ENCODE data around the gene NONO.
"Not testable (repeated sequence)": the region's sequence is repeated elsewhere in the genome, so short reads cannot be mapped to it uniquely, and the experiment has no call there.

NONO gene

DNA sequence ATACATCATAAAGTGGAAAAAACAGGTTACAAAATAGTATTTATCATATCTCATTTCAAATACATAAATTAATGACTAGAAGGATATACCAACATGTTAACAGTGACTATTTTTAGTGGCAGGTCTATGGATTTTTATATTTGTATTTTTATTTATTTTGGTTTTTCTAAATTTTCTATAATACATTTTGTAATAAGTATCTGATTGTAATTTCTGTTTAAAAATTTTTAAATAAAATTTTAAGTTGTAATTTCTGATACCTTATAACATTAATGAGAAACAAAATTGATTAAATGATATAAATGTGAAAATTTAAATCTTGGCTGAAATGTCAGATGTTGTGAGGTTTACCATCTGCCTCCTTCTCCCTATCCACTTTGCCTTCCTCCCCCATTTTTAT lies 2.5 kb downstream of the NONO start:
- no peak for DNase-seq (ENCODE audit: low read depth)

DNA sequence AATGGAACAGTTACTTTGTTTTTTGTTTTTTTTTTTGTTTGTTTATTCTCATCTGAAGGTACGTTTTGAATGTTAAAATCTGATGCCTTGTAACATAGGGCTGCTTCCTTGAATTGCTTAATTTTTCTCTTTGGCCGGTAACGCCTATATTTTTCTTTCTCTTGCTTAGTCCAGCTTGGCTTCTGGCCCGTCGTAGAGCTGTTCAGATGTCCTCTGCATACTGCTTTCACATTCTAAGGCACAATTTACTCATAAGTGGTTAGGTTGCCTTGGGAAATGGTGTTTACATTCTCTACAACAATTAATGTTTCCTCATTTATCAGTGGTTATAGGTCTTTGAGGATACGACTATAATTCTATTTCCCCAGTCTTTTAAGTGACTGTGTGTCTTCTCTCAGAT lies 7.9 kb downstream of the NONO start:
- no peak for DNase-seq (ENCODE audit: low read depth)

DNA sequence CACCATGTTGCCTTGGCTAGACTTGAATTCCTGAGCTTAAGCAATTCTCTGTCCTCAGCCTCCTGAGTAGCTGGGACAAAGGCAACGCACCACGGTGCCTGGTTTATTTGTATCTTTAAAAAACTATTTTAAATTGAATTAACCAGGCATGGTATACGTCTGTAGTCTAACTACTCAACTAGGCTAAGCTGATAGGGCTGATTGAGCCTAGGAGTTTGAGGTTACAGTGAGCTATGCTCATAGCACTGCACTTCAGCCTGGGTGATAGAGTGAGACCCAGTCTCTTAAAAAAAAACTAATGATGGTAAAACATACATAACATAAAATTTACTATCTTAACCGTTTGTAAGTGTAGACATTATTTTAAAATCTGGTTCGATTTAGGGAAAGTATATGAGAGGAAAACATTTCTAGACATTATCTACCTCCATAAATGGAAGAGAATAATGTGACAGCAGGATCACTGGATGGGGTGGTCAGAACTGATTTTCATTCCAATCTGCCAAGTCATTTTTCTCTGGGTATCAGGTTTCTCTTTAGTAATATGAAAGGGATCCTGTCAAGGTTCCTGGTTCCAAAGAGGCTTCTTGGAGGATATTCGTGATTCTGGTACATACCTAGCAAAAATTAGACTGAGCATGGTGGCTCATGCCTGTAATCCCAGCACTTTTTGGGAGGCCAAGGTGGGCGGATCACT lies 9.4 kb downstream of the NONO start:
- peak; percentile 20 for DNase-seq (ENCODE audit: low read depth)

DNA sequence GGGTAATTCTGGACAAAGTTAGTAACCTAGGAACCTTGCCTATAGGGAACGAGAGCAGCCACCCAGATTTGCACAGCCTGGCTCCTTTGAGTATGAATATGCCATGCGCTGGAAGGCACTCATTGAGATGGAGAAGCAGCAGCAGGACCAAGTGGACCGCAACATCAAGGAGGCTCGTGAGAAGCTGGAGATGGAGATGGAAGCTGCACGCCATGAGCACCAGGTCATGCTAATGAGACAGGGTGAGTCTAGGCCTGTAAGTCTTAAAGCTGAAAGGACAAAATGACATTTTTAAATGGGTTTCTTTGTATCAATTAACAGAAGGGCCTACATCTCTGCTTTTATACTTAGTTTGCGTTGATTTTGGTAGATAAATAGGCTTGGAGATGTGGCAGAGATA lies 13.4 kb downstream of the NONO start:
- no peak for DNase-seq (ENCODE audit: low read depth)

DNA sequence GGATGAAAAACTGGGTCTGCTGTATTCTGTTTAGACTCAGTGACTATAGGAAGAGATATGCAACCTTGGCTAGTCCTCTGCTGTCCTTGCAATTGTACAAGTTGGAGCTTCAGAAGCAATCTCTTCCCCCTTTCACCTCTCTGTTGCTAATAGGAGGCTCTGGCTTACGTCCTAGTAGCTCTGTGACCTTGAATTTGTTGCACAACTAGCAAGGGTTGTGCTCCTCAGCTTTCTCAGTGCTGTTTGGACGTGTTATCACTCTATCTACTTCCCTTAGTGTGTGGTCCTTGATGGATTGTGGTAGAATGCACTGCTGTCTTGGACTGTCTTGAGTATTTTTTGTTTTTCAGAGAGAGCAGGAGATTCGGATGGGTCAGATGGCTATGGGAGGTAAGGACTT lies 14.7 kb downstream of the NONO start:
- DNase-seq (ENCODE audit: low read depth): no peak

DNA sequence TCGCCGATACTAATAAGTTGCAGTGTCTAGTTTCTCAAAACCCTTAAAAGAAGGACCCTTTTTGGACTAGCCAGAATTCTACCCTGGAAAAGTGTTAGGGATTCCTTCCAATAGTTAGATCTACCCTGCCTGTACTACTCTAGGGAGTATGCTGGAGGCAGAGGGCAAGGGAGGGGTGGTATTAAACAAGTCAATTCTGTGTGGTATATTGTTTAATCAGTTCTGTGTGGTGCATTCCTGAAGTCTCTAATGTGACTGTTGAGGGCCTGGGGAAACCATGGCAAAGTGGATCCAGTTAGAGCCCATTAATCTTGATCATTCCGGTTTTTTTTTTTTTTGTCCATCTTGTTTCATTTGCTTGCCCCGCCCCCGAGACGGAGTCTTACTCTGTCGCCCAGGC lies 16.6 kb downstream of the NONO start:
- not testable (repeated sequence) for DNase-seq (ENCODE audit: low read depth)

DNA sequence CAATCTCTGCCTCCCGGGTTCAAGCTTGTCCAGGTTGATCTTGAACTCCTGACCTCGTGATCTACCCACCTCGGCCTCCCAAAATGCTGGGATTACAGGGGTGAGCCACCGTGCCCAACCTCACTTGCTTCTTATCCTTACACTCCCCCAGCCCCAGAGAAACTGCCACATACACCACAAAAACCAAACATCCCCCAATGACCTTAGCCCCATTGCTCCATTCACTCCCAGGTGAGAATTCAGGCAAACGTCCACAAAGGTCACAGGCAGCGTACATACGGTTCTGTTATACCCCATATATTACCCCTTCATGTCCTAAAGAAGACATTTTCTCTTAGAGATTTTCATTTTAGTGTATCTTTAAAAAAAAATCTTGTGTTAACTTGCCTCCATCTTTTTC lies 17.1 kb downstream of the NONO start:
- not testable (repeated sequence) for DNase-seq (ENCODE audit: low read depth)

DNA sequence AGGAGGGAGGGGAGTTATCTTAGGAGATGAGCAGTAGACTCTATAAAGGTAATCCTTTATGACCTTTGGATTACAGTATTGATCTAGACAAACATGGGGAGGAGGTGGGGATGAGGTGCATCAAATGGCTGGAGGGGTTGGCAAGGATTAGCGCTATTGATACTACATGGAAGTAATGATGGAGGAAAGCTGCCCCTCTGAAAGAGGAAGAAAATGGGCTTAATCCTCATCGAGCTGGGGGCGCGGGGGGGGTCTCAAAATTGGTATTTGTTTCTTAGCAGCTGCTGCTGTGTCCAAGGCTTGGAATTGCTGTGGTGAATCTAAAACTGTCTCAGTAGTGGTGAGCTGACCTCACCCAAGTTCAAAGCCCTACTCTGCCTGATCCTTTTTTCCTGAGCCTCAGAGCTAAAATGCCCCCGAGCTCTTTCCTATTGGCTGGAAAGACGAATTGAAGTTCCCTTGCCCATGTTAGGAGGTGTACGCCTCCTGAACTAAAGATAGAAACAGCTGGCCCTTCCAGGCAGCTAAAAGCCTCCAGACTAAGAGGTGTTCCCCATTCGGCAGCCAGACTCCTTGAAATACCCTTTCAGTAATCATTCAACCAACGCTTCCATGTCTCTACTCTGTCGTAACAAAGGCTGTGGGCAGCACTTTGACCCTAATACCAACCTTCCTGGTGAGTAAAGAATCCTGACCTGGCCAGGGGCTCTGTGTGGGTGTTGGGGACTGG lies 17.9 kb downstream of the NONO start, which contains the start of gene ITGB1BP2:
TSS of gene ITGB1BP2 (plus strand) at position 556 of the 730 bp plus-strand sequence. CDS start at position 613, 57 bp downstream.
- DNase-seq (ENCODE audit: low read depth): peak; percentile 10

DNA sequence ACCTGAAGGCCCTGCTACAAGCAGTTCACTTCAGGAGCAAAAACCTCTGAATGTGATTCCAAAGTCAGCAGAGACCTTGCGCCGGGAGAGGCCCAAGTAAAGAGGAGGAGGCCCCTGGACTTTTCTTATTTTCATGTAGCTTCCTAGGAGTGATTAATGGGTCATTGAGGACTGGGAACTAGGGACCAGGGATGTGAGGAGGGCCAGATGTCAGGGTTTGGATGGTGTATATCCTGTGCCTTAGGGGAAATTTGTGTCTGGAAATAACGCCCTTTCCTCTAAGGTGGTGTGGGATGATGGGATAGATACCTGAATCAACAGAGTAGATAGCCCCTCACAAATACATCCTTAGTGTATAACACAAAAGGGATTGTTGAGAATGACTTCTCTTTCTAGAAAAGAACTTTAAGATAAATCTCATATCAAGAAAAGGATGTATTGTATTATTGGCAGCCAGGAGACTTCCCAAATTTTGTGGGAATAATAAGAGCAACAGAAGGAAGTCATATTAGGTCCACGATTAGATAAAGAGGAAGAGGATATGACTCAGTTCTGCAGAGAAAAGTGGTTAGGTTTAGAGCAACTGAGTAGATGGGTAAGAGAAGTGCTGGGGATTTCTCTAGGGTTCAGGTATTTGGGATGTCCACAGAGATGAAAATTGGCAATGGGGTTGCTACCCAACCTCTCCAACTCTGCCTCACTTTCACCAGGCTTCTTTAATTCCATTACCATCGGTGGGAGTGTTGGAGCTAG lies 19.2 kb downstream of the NONO start:
- DNase-seq (ENCODE audit: low read depth): no peak

DNA sequence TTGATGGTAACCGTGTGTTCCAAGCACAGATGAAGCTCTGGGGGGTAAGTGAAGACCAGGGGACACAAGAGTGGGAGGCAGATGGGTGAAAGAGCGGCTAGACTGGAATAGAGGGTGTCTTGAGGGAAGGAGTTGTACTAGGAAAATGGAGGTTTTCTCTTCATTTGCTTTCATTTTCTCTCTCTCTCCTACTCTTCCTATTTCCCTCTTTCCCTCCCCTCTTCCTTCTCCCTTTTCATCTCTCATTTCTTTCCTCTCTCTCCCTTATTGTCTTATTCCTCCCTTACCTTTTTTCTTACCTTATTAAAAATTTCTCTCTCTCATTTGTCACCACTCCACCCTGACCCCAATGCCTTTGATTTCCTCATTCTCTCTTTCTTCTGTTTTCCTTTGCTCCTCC lies 21.1 kb downstream of the NONO start:
- no peak for DNase-seq (ENCODE audit: low read depth)

DNA sequence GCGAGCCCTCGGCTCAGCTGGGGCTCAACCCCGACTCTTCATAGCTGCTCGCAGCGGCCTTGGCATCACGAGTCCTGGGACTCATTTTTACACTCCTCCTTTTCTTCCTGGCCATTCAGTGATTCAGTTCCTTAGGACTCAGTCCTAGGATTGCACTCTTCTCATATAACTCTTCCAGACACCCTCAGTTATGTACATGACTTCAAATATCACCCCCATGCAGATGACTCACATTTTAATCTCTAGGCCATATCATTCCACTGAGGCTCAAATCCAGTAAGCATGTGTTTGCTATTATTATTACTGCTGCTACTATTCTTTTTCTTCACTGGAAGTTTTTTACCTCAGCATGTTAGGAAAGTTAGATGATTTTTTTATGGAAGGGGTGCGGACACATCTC lies 32.5 kb downstream of the NONO start:
- DNase-seq (ENCODE audit: low read depth): peak; percentile 25

DNA sequence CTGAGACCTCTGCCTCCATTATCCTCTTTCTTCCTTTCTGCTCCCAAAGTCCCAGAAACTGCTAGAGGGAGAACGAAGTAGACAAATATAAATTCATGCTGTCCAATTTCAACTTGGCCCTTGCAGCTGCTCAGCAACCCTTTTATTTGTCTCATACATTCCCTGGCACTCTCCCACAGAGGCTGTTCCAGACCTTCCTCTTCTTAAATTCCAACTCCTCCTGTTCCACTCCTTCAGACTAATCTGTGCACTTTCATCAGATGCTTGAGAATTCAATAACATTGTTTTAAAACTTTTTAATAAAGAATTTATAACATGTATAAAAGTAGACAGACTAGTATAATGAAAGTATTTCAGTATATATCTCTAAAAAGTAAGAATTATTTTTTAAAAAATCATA lies 33.5 kb downstream of the NONO start:
- not testable (repeated sequence) for DNase-seq (ENCODE audit: low read depth)

DNA sequence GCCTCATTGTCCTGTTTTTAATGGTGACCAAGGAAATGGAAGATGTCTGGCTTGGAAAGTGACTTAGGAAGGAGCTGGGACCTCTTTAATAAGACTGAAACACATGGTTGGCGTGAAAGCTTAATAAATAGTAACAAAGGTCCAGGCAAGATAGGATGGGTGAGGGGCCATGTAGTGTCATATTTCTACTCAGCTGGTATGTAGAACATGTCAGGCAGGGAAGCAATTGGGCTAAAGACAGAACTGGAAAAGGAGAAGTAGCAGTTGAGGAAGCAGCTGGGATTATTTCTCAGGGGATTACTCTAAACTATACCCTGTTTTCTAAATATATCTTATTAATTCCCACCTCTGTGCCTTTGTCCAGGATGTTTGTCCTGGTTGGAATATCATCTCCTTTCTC lies 36.7 kb downstream of the NONO start:
- DNase-seq (ENCODE audit: low read depth): no peak

DNA sequence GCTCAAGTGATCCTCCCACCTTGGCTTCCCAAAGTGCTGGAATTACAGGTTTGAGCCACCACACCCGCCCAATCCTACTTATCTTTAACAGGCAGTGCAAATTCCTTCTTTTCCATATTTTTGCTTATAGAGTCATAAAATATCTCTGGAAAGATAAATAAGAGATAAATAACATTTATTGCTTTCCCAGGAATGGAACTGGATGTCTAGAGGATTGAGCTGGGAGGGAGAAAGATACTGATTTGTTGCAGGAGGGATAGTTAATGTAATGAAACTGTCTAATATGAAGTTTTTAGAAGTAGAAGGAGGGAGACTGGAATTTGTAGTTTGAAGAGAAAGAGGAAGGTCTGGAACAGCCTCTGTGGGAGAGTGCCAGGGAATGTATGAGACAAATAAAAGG lies 38.3 kb downstream of the NONO start:
- DNase-seq (ENCODE audit: low read depth): no peak

DNA sequence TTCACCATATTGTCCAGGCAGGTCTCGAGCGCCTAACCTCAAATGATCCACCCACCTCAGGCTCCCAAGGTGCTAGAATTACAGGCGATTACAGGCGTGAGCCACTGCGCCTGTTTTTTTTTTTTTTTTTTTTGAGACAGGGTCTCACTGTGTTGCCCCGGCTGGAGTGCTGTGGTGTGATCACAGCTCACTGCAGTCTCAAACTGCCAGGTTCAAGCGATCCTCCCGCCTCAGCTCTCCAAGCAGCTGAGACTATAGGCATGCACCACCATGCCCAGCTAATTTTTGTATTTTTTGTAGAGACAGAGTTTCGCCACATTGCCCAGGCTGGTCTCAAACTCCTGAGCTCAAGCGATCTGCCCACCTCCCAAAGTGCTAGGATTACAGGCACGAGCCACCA lies 41.0 kb downstream of the NONO start:
- not testable (repeated sequence) for DNase-seq (ENCODE audit: low read depth)

DNA sequence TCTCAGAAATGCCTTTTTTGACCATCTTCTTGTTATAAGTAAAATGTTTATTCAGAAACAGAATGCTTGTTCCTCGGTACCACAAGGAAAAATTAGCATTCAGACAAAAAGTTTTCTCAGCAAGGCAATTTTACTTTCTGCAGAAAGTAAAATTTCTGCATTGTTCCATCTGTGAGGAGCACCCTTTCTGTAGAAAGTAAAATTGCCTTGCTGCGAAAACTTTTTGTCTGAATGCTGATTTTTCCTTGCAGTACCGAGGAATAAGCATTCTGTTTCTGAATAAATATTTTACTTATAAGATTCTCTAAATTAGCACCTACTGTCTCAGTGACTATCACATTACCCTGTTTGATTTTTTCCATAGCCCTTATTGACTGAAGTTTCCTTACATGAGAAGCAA lies 43.0 kb downstream of the NONO start:
- no peak for DNase-seq (ENCODE audit: low read depth)

DNA sequence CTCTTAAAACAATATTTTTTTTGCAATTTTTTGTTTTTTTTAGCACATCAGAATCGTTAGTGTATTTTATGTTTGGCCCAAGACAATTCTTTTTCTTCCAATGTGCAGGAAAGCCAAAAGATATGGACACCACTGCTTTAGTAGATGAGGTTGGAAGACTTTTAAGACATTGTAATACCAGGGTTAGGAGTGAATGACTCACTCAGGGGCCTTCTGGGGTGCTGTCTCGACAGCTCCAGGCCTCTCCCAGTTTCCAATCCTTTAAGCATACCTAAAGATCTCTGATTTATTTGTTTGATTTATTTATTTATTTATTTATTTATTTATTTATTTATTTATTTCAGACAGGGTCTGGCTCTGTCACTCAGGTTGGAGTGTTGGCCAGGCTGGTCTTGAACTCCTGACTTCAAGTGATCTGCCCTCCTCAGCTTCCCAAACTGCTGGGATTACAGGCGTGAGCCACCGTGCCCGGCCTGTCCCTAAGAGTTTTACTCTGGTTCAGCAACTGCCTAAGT lies 65.8 kb downstream of the NONO start:
- DNase-seq (ENCODE audit: low read depth): not testable (repeated sequence)

DNA sequence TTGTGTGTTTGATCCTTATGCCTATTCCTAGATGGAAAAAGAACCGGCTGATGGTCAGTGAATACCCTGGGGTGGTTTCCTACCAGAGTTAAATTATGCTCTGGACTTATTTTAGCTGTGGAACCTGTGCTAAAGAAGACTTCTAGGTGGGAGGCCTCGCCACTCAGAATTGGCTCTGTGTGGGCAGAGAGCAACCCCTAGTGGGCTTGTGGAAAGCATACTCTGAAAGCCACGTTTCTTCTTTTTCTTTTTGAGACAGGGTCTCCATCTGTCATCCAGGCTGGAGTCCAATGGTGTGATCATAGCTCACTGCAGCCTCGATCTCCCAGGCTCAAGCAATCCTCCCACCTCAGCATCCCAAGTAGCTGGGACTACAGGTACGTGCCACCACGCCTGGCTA lies 66.4 kb downstream of the NONO start:
- DNase-seq (ENCODE audit: low read depth): not testable (repeated sequence)

All from GM04504 (cell line).